ENCODE data around the gene SUN2.
A peak's percentile ranks its signal among the peaks of the same experiment; 100 is the strongest.

SUN2 gene

DNA sequence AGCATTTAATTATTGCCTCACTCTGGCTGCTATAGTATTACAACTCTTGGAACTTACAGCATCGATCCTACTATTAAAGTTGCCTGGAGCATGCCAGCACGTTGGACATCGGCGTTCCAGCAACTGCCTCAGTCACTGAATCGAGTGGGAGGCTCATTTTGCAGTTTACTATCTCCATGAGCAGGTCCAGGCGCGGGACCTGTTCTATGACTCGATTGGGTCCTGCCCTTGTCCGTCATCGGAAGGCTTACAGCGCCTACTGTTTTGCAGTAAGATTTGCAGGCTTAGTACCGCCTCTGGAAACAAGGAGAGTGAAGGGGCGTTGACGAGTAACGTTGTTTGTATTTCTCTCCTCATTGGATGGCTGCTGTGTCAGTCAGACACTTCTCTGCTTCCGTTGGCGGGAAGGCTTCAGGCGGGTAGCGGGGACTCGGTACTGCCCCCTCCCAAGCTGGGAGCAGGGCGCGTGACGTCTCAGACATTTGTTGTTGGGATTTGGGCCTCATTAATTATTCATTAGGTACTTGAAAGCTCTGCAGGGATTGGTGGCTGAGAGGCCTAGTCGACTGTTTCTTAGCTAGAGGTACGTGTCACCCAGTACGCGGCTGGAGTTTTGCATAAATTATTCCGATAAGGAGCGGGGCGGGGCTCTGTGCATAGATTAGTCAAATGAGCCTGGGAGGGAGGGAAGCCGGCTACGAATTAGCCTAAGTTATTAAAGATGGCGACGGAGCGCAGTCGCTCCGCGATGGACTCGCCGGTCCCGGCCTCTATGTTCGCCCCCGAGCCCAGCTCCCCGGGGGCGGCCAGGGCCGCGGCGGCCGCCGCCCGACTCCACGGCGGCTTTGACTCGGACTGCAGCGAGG, 50.3 kb downstream of the SUN2 start, which contains the start of gene GTPBP1 (continued):
- TF ChIP-seq ZNF248 (tag by site-specific recombination; IDR thresholded peaks at IDR 0.05) (no peak), ZNF19 (tag by site-specific recombination; IDR thresholded peaks at IDR 0.05; ENCODE audit: low read depth) (no peak), REPIN1 (tag by site-specific recombination; IDR thresholded peaks at IDR 0.05; ENCODE audit: low read depth) (no peak), ZNF571 (tag by site-specific recombination; IDR thresholded peaks at IDR 0.05) (no peak), ZNF560 (tag by site-specific recombination; IDR thresholded peaks at IDR 0.05; ENCODE audit: borderline replicate concordance) (no peak), ZNF610 (tag by site-specific recombination; IDR thresholded peaks at IDR 0.05; ENCODE audit: borderline replicate concordance) (no peak), ZNF341 (tag by site-specific recombination; IDR thresholded peaks at IDR 0.05; ENCODE audit: low read depth) (no peak; the same call in 1 of the 2 replicates), ZNF501 (tag by site-specific recombination; IDR thresholded peaks at IDR 0.05) (no peak), ZNF48 (tag by site-specific recombination; IDR thresholded peaks at IDR 0.05) (no peak), ZNF221 (tag by site-specific recombination; IDR thresholded peaks at IDR 0.05; ENCODE audit: borderline replicate concordance) (no peak), ZNF670 (tag by site-specific recombination; IDR thresholded peaks at IDR 0.05; ENCODE audit: low read depth) (no peak), ZNF623 (tag by site-specific recombination; IDR thresholded peaks at IDR 0.05) (no peak), ZNF747 (tag by site-specific recombination; IDR thresholded peaks at IDR 0.05) (no peak), ZBTB1 (tag by site-specific recombination; IDR thresholded peaks at IDR 0.05) (no peak), ZNF335 (tag by site-specific recombination; conservative IDR thresholded peaks at IDR 0.05) (peak; percentile 84), MEIS1 (CRISPR knock-in tag; IDR thresholded peaks at IDR 0.05; ENCODE audit: borderline replicate concordance) (no peak), ZNF830 (tag by site-specific recombination; IDR thresholded peaks at IDR 0.05; ENCODE audit: low read depth) (no peak), ZNF391 (tag by site-specific recombination; IDR thresholded peaks at IDR 0.05; ENCODE audit: borderline replicate concordance, low read depth) (no peak; the same call in 1 of the 2 replicates), ZNF776 (tag by site-specific recombination; IDR thresholded peaks at IDR 0.05; ENCODE audit: borderline replicate concordance) (no peak), ZNF174 (tag by site-specific recombination; IDR thresholded peaks at IDR 0.05) (no peak), KLF9 (tag by site-specific recombination; IDR thresholded peaks at IDR 0.05; ENCODE audit: low read depth) (peak; percentile 14; the same call in 1 of the 2 replicates)
- TF ChIP-seq, protein P1, sequence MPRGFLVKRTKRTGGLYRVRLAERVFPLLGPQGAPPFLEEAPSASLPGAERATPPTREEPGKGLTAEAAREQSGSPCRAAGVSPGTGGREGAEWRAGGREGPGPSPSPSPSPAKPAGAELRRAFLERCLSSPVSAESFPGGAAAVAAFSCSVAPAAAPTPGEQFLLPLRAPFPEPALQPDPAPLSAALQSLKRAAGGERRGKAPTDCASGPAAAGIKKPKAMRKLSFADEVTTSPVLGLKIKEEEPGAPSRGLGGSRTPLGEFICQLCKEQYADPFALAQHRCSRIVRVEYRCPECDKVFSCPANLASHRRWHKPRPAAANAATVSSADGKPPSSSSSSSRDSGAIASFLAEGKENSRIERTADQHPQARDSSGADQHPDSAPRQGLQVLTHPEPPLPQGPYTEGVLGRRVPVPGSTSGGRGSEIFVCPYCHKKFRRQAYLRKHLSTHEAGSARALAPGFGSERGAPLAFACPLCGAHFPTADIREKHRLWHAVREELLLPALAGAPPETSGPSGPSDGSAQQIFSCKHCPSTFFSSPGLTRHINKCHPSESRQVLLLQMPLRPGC (tag by site-specific recombination; IDR thresholded peaks at IDR 0.05), result peak; percentile 82
- TF ChIP-seq, protein P2, sequence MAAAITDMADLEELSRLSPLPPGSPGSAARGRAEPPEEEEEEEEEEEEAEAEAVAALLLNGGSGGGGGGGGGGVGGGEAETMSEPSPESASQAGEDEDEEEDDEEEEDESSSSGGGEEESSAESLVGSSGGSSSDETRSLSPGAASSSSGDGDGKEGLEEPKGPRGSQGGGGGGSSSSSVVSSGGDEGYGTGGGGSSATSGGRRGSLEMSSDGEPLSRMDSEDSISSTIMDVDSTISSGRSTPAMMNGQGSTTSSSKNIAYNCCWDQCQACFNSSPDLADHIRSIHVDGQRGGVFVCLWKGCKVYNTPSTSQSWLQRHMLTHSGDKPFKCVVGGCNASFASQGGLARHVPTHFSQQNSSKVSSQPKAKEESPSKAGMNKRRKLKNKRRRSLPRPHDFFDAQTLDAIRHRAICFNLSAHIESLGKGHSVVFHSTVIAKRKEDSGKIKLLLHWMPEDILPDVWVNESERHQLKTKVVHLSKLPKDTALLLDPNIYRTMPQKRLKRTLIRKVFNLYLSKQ (tag by site-specific recombination; IDR thresholded peaks at IDR 0.05; ENCODE audit: borderline replicate concordance), result no peak
- TF ChIP-seq, protein P3, sequence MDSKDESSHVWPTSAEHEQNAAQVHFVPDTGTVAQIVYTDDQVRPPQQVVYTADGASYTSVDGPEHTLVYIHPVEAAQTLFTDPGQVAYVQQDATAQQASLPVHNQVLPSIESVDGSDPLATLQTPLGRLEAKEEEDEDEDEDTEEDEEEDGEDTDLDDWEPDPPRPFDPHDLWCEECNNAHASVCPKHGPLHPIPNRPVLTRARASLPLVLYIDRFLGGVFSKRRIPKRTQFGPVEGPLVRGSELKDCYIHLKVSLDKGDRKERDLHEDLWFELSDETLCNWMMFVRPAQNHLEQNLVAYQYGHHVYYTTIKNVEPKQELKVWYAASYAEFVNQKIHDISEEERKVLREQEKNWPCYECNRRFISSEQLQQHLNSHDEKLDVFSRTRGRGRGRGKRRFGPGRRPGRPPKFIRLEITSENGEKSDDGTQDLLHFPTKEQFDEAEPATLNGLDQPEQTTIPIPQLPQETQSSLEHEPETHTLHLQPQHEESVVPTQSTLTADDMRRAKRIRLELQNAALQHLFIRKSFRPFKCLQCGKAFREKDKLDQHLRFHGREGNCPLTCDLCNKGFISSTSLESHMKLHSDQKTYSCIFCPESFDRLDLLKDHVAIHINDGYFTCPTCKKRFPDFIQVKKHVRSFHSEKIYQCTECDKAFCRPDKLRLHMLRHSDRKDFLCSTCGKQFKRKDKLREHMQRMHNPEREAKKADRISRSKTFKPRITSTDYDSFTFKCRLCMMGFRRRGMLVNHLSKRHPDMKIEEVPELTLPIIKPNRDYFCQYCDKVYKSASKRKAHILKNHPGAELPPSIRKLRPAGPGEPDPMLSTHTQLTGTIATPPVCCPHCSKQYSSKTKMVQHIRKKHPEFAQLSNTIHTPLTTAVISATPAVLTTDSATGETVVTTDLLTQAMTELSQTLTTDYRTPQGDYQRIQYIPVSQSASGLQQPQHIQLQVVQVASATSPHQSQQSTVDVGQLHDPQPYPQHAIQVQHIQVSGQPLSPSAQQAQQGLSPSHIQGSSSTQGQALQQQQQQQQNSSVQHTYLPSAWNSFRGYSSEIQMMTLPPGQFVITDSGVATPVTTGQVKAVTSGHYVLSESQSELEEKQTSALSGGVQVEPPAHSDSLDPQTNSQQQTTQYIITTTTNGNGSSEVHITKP (tag by site-specific recombination; IDR thresholded peaks at IDR 0.05), result peak; percentile 84
- TF ChIP-seq, protein P4, sequence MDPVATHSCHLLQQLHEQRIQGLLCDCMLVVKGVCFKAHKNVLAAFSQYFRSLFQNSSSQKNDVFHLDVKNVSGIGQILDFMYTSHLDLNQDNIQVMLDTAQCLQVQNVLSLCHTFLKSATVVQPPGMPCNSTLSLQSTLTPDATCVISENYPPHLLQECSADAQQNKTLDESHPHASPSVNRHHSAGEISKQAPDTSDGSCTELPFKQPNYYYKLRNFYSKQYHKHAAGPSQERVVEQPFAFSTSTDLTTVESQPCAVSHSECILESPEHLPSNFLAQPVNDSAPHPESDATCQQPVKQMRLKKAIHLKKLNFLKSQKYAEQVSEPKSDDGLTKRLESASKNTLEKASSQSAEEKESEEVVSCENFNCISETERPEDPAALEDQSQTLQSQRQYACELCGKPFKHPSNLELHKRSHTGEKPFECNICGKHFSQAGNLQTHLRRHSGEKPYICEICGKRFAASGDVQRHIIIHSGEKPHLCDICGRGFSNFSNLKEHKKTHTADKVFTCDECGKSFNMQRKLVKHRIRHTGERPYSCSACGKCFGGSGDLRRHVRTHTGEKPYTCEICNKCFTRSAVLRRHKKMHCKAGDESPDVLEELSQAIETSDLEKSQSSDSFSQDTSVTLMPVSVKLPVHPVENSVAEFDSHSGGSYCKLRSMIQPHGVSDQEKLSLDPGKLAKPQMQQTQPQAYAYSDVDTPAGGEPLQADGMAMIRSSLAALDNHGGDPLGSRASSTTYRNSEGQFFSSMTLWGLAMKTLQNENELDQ (tag by site-specific recombination; IDR thresholded peaks at IDR 0.05; ENCODE audit: low read depth), result no peak
- TF ChIP-seq, protein P5, sequence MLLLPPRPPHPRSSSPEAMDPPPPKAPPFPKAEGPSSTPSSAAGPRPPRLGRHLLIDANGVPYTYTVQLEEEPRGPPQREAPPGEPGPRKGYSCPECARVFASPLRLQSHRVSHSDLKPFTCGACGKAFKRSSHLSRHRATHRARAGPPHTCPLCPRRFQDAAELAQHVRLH (tag by site-specific recombination; IDR thresholded peaks at IDR 0.05), result no peak
- TF ChIP-seq, protein P6, sequence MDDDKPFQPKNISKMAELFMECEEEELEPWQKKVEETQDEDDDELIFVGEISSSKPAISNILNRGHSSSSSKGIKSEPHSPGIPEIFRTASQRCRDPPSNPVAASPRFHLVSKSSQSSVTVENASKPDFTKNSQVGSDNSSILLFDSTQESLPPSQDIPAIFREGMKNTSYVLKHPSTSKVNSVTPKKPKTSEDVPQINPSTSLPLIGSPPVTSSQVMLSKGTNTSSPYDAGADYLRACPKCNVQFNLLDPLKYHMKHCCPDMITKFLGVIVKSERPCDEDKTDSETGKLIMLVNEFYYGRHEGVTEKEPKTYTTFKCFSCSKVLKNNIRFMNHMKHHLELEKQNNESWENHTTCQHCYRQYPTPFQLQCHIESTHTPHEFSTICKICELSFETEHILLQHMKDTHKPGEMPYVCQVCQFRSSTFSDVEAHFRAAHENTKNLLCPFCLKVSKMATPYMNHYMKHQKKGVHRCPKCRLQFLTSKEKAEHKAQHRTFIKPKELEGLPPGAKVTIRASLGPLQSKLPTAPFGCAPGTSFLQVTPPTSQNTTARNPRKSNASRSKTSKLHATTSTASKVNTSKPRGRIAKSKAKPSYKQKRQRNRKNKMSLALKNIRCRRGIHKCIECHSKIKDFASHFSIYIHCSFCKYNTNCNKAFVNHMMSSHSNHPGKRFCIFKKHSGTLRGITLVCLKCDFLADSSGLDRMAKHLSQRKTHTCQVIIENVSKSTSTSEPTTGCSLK (tag by site-specific recombination; IDR thresholded peaks at IDR 0.05), result no peak

Data from HEK293 (cell line).